PC-9 (cell line): ENCODE results near the gene LPCAT1.

Experiments
- CTCF ChIP-seq: fragments of 200-600 bp; sonication (generic); conservative IDR thresholded peaks from 2 replicates; pipeline ENCODE4 v1.6.1; 2017; ENCODE audit warnings: mixed run types, antibody characterized with exemption, mild to moderate bottlenecking, moderate library complexity
- EZH2 ChIP-seq: fragments of 200-600 bp; sonication (generic); IDR thresholded peaks from 2 replicates; pipeline ENCODE4 v1.8.0; 2017; ENCODE audit warnings: antibody characterized with exemption, low read depth

- TF ChIP-seq CTCF: no peak
- TF ChIP-seq EZH2: no peak
These were observed 18.1 kb downstream of the LPCAT1 start for GRCh38 chr5:1505506-1506241.
